OCI-LY7 (cell line): ENCODE data around the gene TTC9. TPM values are rescaled to one million over a fixed set of nuclear protein-coding genes. Genes with fewer than 3 reads are reported as not detected.
A peak's percentile ranks its signal among the peaks of the same experiment; 100 is the strongest.

Source experiments
- BruUV-seq: library from RNA; stranded (reverse); fragments of 400-500 nt; replicated peaks from 2 replicates; lab custom pipeline; 2021; lab: Mats Ljungman, UMichigan
- CTCF ChIA-PET: fragments of 300-600 bp; sonication (Branson Sonifier 250); formaldehyde crosslinking; loops from one replicate; lab custom pipeline; 2022; ENCODE audit warnings: antibody characterized with exemption; ENCODE audit not compliant: unreplicated experiment; lab: Charles Lee
- POLR2A ChIA-PET: fragments of 300-600 bp; sonication (Branson Sonifier 250); formaldehyde crosslinking; loops from one replicate; lab custom pipeline; 2022; ENCODE audit warnings: antibody characterized with exemption; lab: Charles Lee
- DNase-seq: peaks from one replicate; pipeline ENCODE4 v3.0.0-alpha.2; 2015; ENCODE audit warnings: low spot score
- H2AFZ ChIP-seq: fragments of 200-600 bp; sonication (generic), shearing (Covaris generic); 2 replicates; pipeline ENCODE4 v1.6.1; 2014; ENCODE audit warnings: mild to moderate bottlenecking, antibody characterized with exemption, low read length, moderate library complexity
- H3K27ac ChIP-seq: fragments of 200-600 bp; sonication (generic); 2 replicates; pipeline ENCODE4 v1.5.1; 2014; ENCODE audit warnings: mixed run types, low read depth, mild to moderate bottlenecking, moderate library complexity, low read length, inconsistent platforms; ENCODE audit not compliant: poor library complexity, severe bottlenecking
- H3K36me3 ChIP-seq: fragments of 200-600 bp; sonication (generic); 2 replicates; pipeline ENCODE4 v1.6.1; 2014; ENCODE audit warnings: mild to moderate bottlenecking, antibody characterized with exemption, low read length, moderate library complexity, mixed read lengths; ENCODE audit not compliant: insufficient read depth
- H3K4me1 ChIP-seq: fragments of 200-600 bp; sonication (generic); 2 replicates; pipeline ENCODE4 v1.5.1; 2014; ENCODE audit warnings: mild to moderate bottlenecking, low read length; ENCODE audit not compliant: insufficient read depth, poor library complexity, severe bottlenecking
- H3K4me2 ChIP-seq: fragments of 200-600 bp; sonication (generic); 2 replicates; pipeline ENCODE4 v1.6.1; 2014; ENCODE audit warnings: mild to moderate bottlenecking, low read length
- H3K4me3 ChIP-seq: fragments of 200-600 bp; sonication (generic); 2 replicates; pipeline ENCODE4 v1.5.1; 2014; ENCODE audit warnings: mild to moderate bottlenecking, low read depth, low read length; ENCODE audit not compliant: poor library complexity, severe bottlenecking
- H3K79me2 ChIP-seq: fragments of 200-600 bp; sonication (generic); 2 replicates; pipeline ENCODE4 v1.6.1; 2016; ENCODE audit warnings: low read depth, mild to moderate bottlenecking, low read length, moderate library complexity, mixed read lengths; ENCODE audit not compliant: insufficient read depth
- H3K9me2 ChIP-seq: fragments of 200-600 bp; sonication (generic); 2 replicates; pipeline ENCODE4 v1.6.1; 2016; ENCODE audit warnings: mild to moderate bottlenecking, low read length, mixed read lengths; ENCODE audit not compliant: insufficient read depth
- H3K9me3 ChIP-seq: fragments of 200-600 bp; sonication (generic); 2 replicates; pipeline ENCODE4 v1.6.1; 2014; ENCODE audit warnings: mild to moderate bottlenecking, mixed run types, low read length, mixed read lengths
- H4K20me1 ChIP-seq: fragments of 200-600 bp; sonication (generic); 2 replicates; pipeline ENCODE4 v1.6.1; 2014; ENCODE audit warnings: mild to moderate bottlenecking, antibody characterized with exemption, low read length, moderate library complexity, mixed read lengths; ENCODE audit not compliant: insufficient read depth
- EZH2phosphoT487 ChIP-seq: fragments of 200-600 bp; sonication (generic); IDR thresholded peaks from 2 replicates; pipeline ENCODE4 v1.6.1; 2018; ENCODE audit warnings: low read depth, borderline replicate concordance, mild to moderate bottlenecking, mixed run types, antibody characterized with exemption, low read length, moderate library complexity, mixed read lengths
- intact Hi-C: fragments of 100-400 bp; cut with micrococcal nuclease; formaldehyde crosslinking; loops from one replicate; pipeline ENCODE4 v1.10.0; 2022; ENCODE audit not compliant: unreplicated experiment
- total RNA-seq, 2 experiments: library from RNA; depleted of rRNA in 1 of 2; stranded (reverse); fragments of >200 nt in 1 of 2; shearing (Covaris generic) in 1 of 2; gene quantifications; 2 replicates each; pipeline ENCODE4 v1.2.3, GENCODE V29; 2014 to 2022
- TF ChIP-seq, protein P1 (sequence below): fragments of 200-600 bp; sonication (generic); conservative IDR thresholded peaks from 2 replicates; pipeline ENCODE4 v1.5.1; 2014; ENCODE audit warnings: mild to moderate bottlenecking, antibody characterized with exemption, low read length, moderate library complexity, mixed read lengths

TTC9 gene
- total RNA-seq, 2 experiments from 2014 or later = 11.0 to 13.0 TPM

DNA sequence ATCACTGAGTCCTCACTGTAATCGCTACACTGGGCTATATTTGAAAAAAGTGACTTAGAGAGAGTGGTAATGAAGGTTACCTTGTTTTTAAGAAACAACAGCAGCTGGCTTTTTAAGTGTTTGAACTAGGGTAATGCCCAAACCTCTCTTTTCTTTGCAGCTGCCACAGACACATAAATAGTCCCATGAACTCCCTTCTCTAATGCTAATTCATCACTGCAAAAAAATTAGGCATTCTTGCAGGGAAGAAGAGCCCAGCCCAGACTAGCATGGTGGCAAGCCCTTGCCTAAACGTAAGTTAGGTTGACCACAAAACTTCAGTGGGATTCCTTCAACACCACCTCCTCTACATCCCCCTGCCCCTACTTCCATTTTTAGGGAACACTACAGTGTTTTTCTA is 23.4 kb upstream of the TTC9 start:
- intact Hi-C loops = no loop called here
- POLR2A ChIA-PET = interaction anchor here (1.1 to 1.3 kb wide), 2 partner anchors 14 to 71 kb away, joined by 3 read pairs; no protein-coding TSS in a partner anchor

DNA sequence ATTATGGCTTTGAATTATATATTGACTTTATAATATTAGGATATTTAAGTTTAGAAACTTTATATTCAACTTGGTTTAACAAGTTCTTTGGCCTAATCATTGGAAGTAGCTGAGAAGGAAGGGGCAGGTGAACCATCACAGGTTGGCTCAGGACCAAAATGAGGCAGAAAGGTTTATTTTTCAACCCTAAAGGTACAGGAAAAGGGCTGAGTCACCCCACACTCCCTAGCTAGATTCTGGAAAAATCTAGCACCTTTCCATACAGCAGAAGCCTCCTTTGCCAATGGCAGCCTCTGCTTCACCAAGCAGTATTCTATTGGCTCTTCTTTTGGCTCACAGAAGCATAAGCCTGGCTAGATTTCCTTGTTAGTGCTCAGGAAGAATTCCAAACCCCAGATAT is 22.0 kb upstream of the TTC9 start:
- Histone ChIP-seq H3K36me3 (peaks cover 10% of the 10 kb centered on the region), H3K27ac (no peak overlapping the region), H3K9me2 (no peaks in the 10 kb centered on the region), H3K4me2 (no peak overlapping the region), H3K9me3 (peaks cover 18% of the 10 kb centered on the region; the same call in 1 of the 2 replicates), H2AFZ (no peak overlapping the region), H3K4me1 (no peaks in the 10 kb centered on the region), H3K4me3 (no peak overlapping the region), H3K79me2 (no peaks in the 10 kb centered on the region), H4K20me1 (no peaks in the 10 kb centered on the region)
- intact Hi-C loops = no loop called here
- no TSS peak for BruUV-seq
- CTCF ChIA-PET = no interaction called here
- no peak for TF ChIP-seq EZH2phosphoT487
- TF ChIP-seq, protein P1, sequence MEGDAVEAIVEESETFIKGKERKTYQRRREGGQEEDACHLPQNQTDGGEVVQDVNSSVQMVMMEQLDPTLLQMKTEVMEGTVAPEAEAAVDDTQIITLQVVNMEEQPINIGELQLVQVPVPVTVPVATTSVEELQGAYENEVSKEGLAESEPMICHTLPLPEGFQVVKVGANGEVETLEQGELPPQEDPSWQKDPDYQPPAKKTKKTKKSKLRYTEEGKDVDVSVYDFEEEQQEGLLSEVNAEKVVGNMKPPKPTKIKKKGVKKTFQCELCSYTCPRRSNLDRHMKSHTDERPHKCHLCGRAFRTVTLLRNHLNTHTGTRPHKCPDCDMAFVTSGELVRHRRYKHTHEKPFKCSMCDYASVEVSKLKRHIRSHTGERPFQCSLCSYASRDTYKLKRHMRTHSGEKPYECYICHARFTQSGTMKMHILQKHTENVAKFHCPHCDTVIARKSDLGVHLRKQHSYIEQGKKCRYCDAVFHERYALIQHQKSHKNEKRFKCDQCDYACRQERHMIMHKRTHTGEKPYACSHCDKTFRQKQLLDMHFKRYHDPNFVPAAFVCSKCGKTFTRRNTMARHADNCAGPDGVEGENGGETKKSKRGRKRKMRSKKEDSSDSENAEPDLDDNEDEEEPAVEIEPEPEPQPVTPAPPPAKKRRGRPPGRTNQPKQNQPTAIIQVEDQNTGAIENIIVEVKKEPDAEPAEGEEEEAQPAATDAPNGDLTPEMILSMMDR = no peak
- DNase-seq = no peak
- POLR2A ChIA-PET = interaction anchor here (0.9 kb wide), 1 partner anchor 19 kb away, joined by 4 read pairs; no protein-coding TSS in a partner anchor

More for the DNA sequence above, 23.4 kb upstream of the TTC9 start:
- no peak overlapping the region for H3K4me2 ChIP-seq
- no peaks in the 10 kb centered on the region for H3K9me2 ChIP-seq
- H3K4me1 ChIP-seq = no peaks in the 10 kb centered on the region
- CTCF ChIA-PET = no interaction called here
- no peak overlapping the region for H2AFZ ChIP-seq
- no peaks in the 10 kb centered on the region; the same call in 1 of the 2 replicates for H3K36me3 ChIP-seq
- no peak overlapping the region for H3K4me3 ChIP-seq
- no peak overlapping the region for H3K27ac ChIP-seq
- H3K9me3 ChIP-seq = peaks cover 9% of the 10 kb centered on the region; the same call in 1 of the 2 replicates
- no peak for TF ChIP-seq EZH2phosphoT487
- TF ChIP-seq, protein P1 = no peak
- no peaks in the 10 kb centered on the region for H3K79me2 ChIP-seq
- BruUV-seq = no TSS peak
- H4K20me1 ChIP-seq = no peaks in the 10 kb centered on the region
- DNase-seq = no peak

DNA sequence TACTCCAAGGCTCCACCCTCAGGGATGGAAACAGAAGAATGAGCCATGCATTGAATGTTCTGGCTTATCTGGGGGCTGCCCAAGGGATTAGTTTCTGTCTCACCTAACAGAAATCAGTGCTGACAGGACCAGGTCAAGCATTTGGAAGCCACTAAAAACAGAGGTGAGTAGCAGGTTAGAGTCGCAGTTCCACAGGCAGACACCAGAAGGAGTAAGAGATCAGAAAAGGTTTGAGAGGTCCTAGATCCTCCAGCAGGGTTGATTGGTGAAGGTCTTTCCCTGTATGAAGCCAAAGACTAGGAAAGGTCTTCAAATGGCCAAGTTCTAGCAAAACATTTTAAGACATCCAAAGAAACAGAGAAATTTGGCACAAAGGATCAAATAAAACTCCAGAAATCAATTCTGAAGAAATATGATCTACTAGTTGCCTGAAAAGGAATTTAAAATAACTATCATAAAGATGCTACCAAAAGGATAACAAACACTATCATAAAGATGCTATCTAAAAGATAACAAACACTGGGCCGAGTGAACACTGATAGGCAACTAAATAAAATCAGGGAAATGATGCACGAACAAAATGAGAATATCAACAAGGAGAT is 19.5 kb upstream of the TTC9 start:
- H3K4me2 ChIP-seq = no peak overlapping the region
- no peaks in the 10 kb centered on the region for H4K20me1 ChIP-seq
- H3K79me2 ChIP-seq = no peaks in the 10 kb centered on the region
- no peaks in the 10 kb centered on the region for H3K9me2 ChIP-seq
- ChIA-PET POLR2A (interaction anchor here (1.1 kb wide), 1 partner anchor 26 kb away, joined by 3 read pairs; no protein-coding TSS in a partner anchor), CTCF (no interaction called here)
- peak; percentile 74 for DNase-seq
- intact Hi-C loops = loop anchor here (1.0 to 2.0 kb wide), 2 partner anchors 92 to 195 kb away; no protein-coding TSS in a partner anchor
- H3K36me3 ChIP-seq = peaks cover 28% of the 10 kb centered on the region
- no peak for TF ChIP-seq EZH2phosphoT487
- TF ChIP-seq, protein P1 = peak; percentile 91
- no peak overlapping the region for H2AFZ ChIP-seq
- H3K4me3 ChIP-seq = no peak overlapping the region
- no peak overlapping the region for H3K27ac ChIP-seq
- H3K4me1 ChIP-seq = no peaks in the 10 kb centered on the region
- H3K9me3 ChIP-seq = peaks cover 42% of the 10 kb centered on the region
- BruUV-seq = no TSS peak
